NT2/D1 (cell line): Measurements from ENCODE around the gene TENM4.

Experiments
- DNase-seq: peaks from one replicate; pipeline ENCODE4 v3.0.0-alpha.2; 2011; ENCODE audit warnings: low read depth, low spot score
- H3K27me3 ChIP-seq: 2 replicates; pipeline ENCODE4 v1.6.0; 2011; ENCODE audit warnings: mild to moderate bottlenecking; ENCODE audit not compliant: insufficient read length, insufficient read depth
- H3K36me3 ChIP-seq: 2 replicates; pipeline ENCODE4 v1.6.1; 2011; ENCODE audit warnings: mild to moderate bottlenecking, low read length, mixed read lengths; ENCODE audit not compliant: insufficient read depth, insufficient read length
- H3K4me1 ChIP-seq: 2 replicates; pipeline ENCODE4 v1.5.1; 2011; ENCODE audit not compliant: insufficient read depth, insufficient read length
- H3K4me3 ChIP-seq: 2 replicates; pipeline ENCODE4 v1.5.1; 2011; ENCODE audit warnings: low read depth; ENCODE audit not compliant: insufficient read length
- H3K9ac ChIP-seq: 2 replicates; pipeline ENCODE4 v1.6.0; 2011; ENCODE audit warnings: low read depth; ENCODE audit not compliant: insufficient read length
- H3K9me3 ChIP-seq: 2 replicates; pipeline ENCODE4 v1.5.1; 2011; ENCODE audit warnings: mild to moderate bottlenecking, low read length; ENCODE audit not compliant: insufficient read depth
- SUZ12 ChIP-seq: IDR thresholded peaks from 2 replicates; pipeline ENCODE4 v1.6.1; 2011; ENCODE audit not compliant: insufficient read length, insufficient read depth; ENCODE audit errors: extremely low read depth
- YY1 ChIP-seq: IDR thresholded peaks from 2 replicates; pipeline ENCODE4 v1.6.1; 2011; ENCODE audit not compliant: insufficient read length, insufficient read depth
- ZNF274 ChIP-seq: IDR thresholded peaks from 2 replicates; pipeline ENCODE4 v1.6.1; 2011; ENCODE audit warnings: mild to moderate bottlenecking, low read depth, low read length

The TENM4 gene

DNA sequence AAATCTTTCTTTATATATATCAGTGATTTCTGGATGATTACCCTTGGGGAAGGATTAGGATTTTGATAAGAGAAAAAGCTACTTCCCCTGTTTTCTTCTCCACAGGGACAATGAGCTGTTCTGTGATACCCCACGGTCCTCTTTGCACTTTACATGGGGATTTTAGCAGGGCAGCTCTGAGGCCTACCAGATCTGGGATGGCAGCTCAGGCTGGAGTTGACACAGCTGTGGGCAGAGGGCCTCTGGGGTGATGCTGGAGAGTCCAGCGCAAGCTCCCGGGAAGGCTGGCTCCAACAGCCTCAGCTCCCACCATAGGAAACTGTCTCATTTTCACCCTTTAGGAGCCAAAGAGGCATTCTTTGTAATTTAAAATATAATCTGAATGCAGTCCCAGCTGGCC, 482.4 kb downstream of the TENM4 start:
- TF ChIP-seq SUZ12, result no peak
- TF ChIP-seq ZNF274, result no peak
- TF ChIP-seq YY1, result no peak
- H3K36me3 ChIP-seq, result no peaks in the 10 kb centered on the region
- H3K4me1 ChIP-seq, result no peaks in the 10 kb centered on the region
- no peaks in the 10 kb centered on the region for H3K9me3 ChIP-seq
- no peak overlapping the region for H3K4me3 ChIP-seq
- peaks cover 5% of the 10 kb centered on the region for H3K27me3 ChIP-seq
- DNase-seq, result no peak
- H3K9ac ChIP-seq, result no peak overlapping the region

DNA sequence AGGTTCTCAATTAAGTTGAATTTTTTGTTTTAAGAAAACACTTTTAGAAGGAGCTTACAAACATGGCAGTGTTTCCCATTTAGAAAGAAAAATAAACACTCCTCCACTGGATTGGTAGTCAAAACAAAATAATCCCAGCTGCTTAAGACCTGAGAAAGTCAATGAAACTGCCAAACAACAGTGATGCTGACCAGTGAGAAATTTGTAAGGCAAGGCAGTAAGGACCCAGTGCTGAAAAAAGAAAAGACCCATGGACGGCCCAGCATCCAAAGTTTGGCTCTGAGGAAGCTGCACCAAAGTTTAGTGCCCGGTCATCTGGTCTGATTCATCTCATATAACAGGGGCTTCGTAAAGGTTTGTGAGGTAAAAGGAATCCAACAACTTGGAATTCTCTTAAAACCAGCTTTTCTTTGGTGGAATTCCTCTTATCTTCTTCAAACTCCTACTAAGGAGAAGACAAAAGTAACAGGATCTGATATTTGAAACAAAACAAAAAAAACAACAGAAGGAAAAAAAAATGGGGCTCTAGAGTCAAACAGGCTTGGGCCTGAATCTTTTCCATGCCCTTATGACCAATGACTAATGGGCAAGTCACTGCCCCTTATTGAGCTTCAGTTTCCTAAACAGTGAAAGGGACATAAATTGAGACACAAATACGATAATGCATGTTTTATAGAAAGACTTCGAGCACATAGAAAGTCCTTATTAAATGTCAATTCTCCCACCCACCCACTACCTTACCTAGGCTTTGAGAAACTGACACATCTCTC, 483.2 kb downstream of the TENM4 start:
- DNase-seq, result no peak
- Histone ChIP-seq H3K9ac (no peak overlapping the region), H3K27me3 (no peaks in the 10 kb centered on the region), H3K9me3 (no peaks in the 10 kb centered on the region), H3K4me1 (no peaks in the 10 kb centered on the region), H3K36me3 (no peaks in the 10 kb centered on the region), H3K4me3 (no peak overlapping the region)
- no peak for TF ChIP-seq YY1
- TF ChIP-seq SUZ12, result no peak
- TF ChIP-seq ZNF274, result no peak

DNA sequence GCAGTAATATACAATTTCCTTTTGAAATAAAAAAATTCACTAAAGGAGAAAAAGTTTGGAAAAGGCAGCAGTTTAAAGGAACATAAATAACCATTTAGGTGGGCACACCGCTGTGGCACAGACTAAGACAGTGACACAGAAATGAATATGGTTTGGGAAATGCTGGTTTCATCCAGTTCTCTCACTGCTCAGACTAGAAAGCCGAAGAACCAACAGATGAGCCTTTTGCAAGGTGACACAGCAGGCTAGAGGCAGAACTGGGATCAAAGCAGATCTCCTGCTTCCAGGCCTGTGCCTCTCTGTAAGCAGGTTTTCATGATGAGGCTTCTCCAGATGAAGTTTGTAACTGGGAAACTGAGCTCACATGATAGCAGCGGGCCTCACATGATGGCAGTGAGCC, 486.1 kb downstream of the TENM4 start:
- Histone ChIP-seq H3K36me3 (no peaks in the 10 kb centered on the region), H3K9me3 (no peaks in the 10 kb centered on the region), H3K9ac (no peak overlapping the region), H3K4me1 (peaks cover 2% of the 10 kb centered on the region), H3K27me3 (no peaks in the 10 kb centered on the region), H3K4me3 (no peak overlapping the region)
- no peak for DNase-seq
- TF ChIP-seq ZNF274, result no peak
- no peak for TF ChIP-seq YY1
- no peak for TF ChIP-seq SUZ12

DNA sequence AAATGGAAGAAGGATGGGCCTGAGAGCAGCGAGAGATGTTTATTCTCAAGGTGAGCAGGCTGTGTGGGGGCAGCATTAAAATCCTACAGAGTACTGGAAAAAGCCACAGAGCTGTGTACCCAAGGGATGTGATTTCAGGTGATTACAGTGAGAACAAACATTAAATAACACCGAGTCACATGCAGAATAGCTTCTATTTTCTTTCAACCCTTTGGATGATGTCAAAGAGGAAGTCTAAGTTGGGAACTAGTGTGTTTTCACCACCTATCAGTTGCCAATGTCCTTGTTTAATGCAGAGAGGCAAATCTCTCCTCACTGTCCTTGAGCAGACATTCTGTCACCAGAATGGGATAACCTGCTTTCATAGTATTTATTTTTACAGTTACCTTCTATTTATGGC, 486.6 kb downstream of the TENM4 start:
- no peak for DNase-seq

DNA sequence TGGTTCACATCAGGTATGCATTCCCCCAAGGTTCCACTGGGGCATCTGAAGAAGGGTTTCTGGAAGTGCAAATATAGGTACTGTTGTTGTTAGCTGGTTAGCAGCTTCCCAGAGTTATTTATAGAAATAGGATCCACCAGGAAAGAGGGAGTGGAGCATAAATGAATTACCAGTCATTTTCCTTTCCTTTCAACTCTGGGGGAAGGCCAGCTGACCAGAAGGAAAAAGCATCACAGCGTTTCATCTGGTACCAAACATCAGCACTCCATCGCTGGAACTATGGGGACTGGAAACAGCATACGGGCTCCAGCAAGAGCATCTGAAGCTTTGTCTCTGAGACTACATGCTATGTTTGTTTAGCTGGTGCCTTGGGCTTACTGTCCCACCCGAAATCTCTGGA, 487.9 kb downstream of the TENM4 start:
- no peak for DNase-seq
- Histone ChIP-seq H3K36me3 (no peaks in the 10 kb centered on the region), H3K4me3 (no peak overlapping the region), H3K9me3 (no peaks in the 10 kb centered on the region), H3K9ac (no peak overlapping the region), H3K27me3 (no peaks in the 10 kb centered on the region), H3K4me1 (peaks cover 2% of the 10 kb centered on the region)
- TF ChIP-seq YY1 (no peak), SUZ12 (no peak), ZNF274 (no peak)

More for the DNA sequence above, 486.6 kb downstream of the TENM4 start:
- Histone ChIP-seq H3K36me3 (no peaks in the 10 kb centered on the region), H3K4me1 (peaks cover 2% of the 10 kb centered on the region), H3K9me3 (no peaks in the 10 kb centered on the region), H3K9ac (no peak overlapping the region), H3K4me3 (no peak overlapping the region), H3K27me3 (no peaks in the 10 kb centered on the region)
- no peak for TF ChIP-seq SUZ12

DNA sequence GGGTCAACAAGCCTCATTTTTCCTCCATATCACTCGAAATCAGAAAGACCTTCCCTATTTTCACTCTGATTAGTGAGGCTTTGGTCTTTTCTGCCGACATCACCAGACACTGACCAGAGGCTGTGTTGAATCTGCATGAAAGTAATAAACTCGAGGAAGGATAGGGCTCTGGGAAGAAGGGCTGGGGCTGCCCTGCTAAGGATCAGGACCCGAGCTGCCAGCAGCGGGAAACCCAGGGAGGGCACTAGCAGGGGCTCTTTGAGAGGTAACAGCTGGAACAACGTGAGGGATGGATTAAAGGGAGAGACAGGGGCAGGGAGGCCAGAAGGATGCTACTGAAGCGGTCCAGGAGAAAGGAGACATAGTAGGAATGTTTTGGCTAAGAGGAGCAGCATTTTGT, 488.7 kb downstream of the TENM4 start:
- Histone ChIP-seq H3K36me3 (no peaks in the 10 kb centered on the region), H3K9me3 (no peaks in the 10 kb centered on the region), H3K27me3 (no peaks in the 10 kb centered on the region), H3K4me1 (peaks cover 2% of the 10 kb centered on the region), H3K9ac (no peak overlapping the region), H3K4me3 (no peak overlapping the region)
- TF ChIP-seq YY1 (no peak), ZNF274 (no peak), SUZ12 (no peak)
- DNase-seq, result no peak

GRCh38 chr11:78949976-78950690, 490.7 kb downstream of the TENM4 start:
- Histone ChIP-seq H3K9ac (no peak overlapping the region), H3K36me3 (no peaks in the 10 kb centered on the region), H3K4me1 (peaks cover 2% of the 10 kb centered on the region), H3K9me3 (no peaks in the 10 kb centered on the region), H3K4me3 (no peak overlapping the region), H3K27me3 (no peaks in the 10 kb centered on the region)
- TF ChIP-seq ZNF274 (no peak), YY1 (no peak), SUZ12 (no peak)
- no peak for DNase-seq
